Astrocyte (in vitro differentiated cells and primary cell): ENCODE data around the gene MDFIC. TPM values are rescaled to one million over a fixed set of nuclear protein-coding genes. Genes with fewer than 3 reads are reported as not detected.

ENCODE experiments used
- DNase-seq: peaks from one replicate; pipeline ENCODE4 v3.0.0-alpha.2; 2010; ENCODE audit warnings: low read depth
- FAIRE-seq: peaks from 2 replicates; lab custom pipeline; 2011; peaks lifted over from hg19 to GRCh38; lab: Jason Lieb, UNC
- H2AFZ ChIP-seq: 2 replicates; pipeline ENCODE4 v1.6.0; 2012; ENCODE audit warnings: low read depth, low read length, inconsistent platforms
- H3K27ac ChIP-seq: 2 replicates; pipeline ENCODE4 v1.5.1; 2011; ENCODE audit warnings: low read depth, low read length, inconsistent platforms
- H3K27me3 ChIP-seq: 2 replicates; pipeline ENCODE4 v1.6.0; 2011; ENCODE audit warnings: low read length, inconsistent platforms; ENCODE audit not compliant: insufficient read depth
- H3K36me3 ChIP-seq: 2 replicates; pipeline ENCODE4 v1.5.1; 2011; ENCODE audit warnings: low read length, inconsistent platforms; ENCODE audit not compliant: insufficient read depth
- H3K4me1 ChIP-seq: 2 replicates; pipeline ENCODE4 v1.5.1; 2011; ENCODE audit warnings: low read length, inconsistent platforms; ENCODE audit not compliant: insufficient read depth
- H3K4me2 ChIP-seq: 2 replicates; pipeline ENCODE4 v1.6.0; 2012; ENCODE audit warnings: low read length, inconsistent platforms
- H3K4me3 ChIP-seq: 2 replicates; pipeline ENCODE4 v1.5.1; 2011; ENCODE audit warnings: low read depth, mild to moderate bottlenecking, low read length, inconsistent platforms; ENCODE audit not compliant: insufficient read depth
- H3K79me2 ChIP-seq: 2 replicates; pipeline ENCODE4 v1.6.0; 2012; ENCODE audit warnings: mild to moderate bottlenecking, low read length, inconsistent platforms; ENCODE audit not compliant: insufficient read depth
- H3K9ac ChIP-seq: 2 replicates; pipeline ENCODE4 v1.6.0; 2012; ENCODE audit warnings: mild to moderate bottlenecking, low read length, inconsistent platforms
- H3K9me3 ChIP-seq: 2 replicates; pipeline ENCODE4 v1.5.1; 2012; ENCODE audit warnings: low read depth, mild to moderate bottlenecking, low read length, inconsistent platforms; ENCODE audit not compliant: insufficient read depth
- H4K20me1 ChIP-seq: 2 replicates; pipeline ENCODE4 v1.6.0; 2012; ENCODE audit warnings: low read length, inconsistent platforms; ENCODE audit not compliant: insufficient read depth
- H3K27ac Mint-ChIP-seq: one replicate; pipeline ENCODE4 v1.8.0; 2021; ENCODE audit warnings: mild to moderate bottlenecking, mixed read lengths; ENCODE audit not compliant: unreplicated experiment
- H3K27me3 Mint-ChIP-seq: one replicate; pipeline ENCODE4 v1.8.0; 2021; ENCODE audit warnings: low read depth, mixed read lengths; ENCODE audit not compliant: unreplicated experiment
- H3K36me3 Mint-ChIP-seq: one replicate; pipeline ENCODE4 v1.8.0; 2021; ENCODE audit warnings: low read depth, mixed read lengths; ENCODE audit not compliant: unreplicated experiment
- H3K4me1 Mint-ChIP-seq: one replicate; pipeline ENCODE4 v1.8.0; 2021; ENCODE audit warnings: low read depth, mixed read lengths; ENCODE audit not compliant: unreplicated experiment
- H3K4me3 Mint-ChIP-seq: one replicate; pipeline ENCODE4 v1.8.0; 2021; ENCODE audit warnings: mild to moderate bottlenecking, moderate library complexity, mixed read lengths; ENCODE audit not compliant: unreplicated experiment
- H3K9me3 Mint-ChIP-seq: one replicate; pipeline ENCODE4 v1.8.0; 2021; ENCODE audit warnings: mild to moderate bottlenecking, mixed read lengths; ENCODE audit not compliant: unreplicated experiment
- CTCF ChIP-seq: IDR thresholded peaks from 2 replicates; pipeline ENCODE4 v1.5.1; 2011; ENCODE audit warnings: low read depth, mild to moderate bottlenecking, inconsistent platforms, low read length, moderate library complexity; ENCODE audit not compliant: insufficient read depth
- EZH2 ChIP-seq: IDR thresholded peaks from 2 replicates; pipeline ENCODE4 v1.6.1; 2012; ENCODE audit warnings: mild to moderate bottlenecking, low read length, inconsistent platforms; ENCODE audit not compliant: insufficient read depth
- total RNA-seq: library from RNA; stranded (reverse); gene quantifications from 2 replicates; pipeline ENCODE4 v1.2.1, GENCODE V29; 2021

Gene MDFIC
- total RNA-seq, 1 donor from 2014 or later, result 20.3 TPM

GRCh38 chr7:115066050-115066449 lies 144.2 kb downstream of the MDFIC start:
- Histone ChIP-seq H3K4me2 (no peak overlapping the region), H3K4me1 (no peaks in the 10 kb centered on the region), H3K9ac (no peak overlapping the region), H3K79me2 (no peaks in the 10 kb centered on the region), H3K4me3 (no peak overlapping the region), H2AFZ (no peak overlapping the region), H3K27me3 (no peaks in the 10 kb centered on the region), H3K27ac (no peak overlapping the region), H3K9me3 (no peaks in the 10 kb centered on the region), H4K20me1 (no peaks in the 10 kb centered on the region), H3K36me3 (no peaks in the 10 kb centered on the region)
- no peak for TF ChIP-seq CTCF
- TF ChIP-seq EZH2, result no peak
- Mint-ChIP-seq H3K4me1 (no peaks in the 10 kb centered on the region), H3K4me3 (no peak overlapping the region), H3K9me3 (no peaks in the 10 kb centered on the region), H3K27me3 (no peaks in the 10 kb centered on the region), H3K36me3 (no peaks in the 10 kb centered on the region), H3K27ac (no peak overlapping the region)
- FAIRE-seq (no peak), DNase-seq (no peak)

GRCh38 chr7:115066634-115067033 lies 144.7 kb downstream of the MDFIC start:
- H3K79me2 ChIP-seq, result no peaks in the 10 kb centered on the region
- Mint-ChIP-seq H3K27me3 (no peaks in the 10 kb centered on the region), H3K27ac (no peak overlapping the region), H3K4me1 (no peaks in the 10 kb centered on the region), H3K4me3 (no peak overlapping the region), H3K36me3 (no peaks in the 10 kb centered on the region), H3K9me3 (no peaks in the 10 kb centered on the region)
- no peak for FAIRE-seq
- H3K9ac ChIP-seq, result no peak overlapping the region
- no peak for TF ChIP-seq CTCF
- TF ChIP-seq EZH2, result no peak
- H3K36me3 ChIP-seq, result no peaks in the 10 kb centered on the region
- no peak overlapping the region for H3K4me2 ChIP-seq
- no peaks in the 10 kb centered on the region for H3K27me3 ChIP-seq
- no peaks in the 10 kb centered on the region for H3K9me3 ChIP-seq
- no peaks in the 10 kb centered on the region for H3K4me1 ChIP-seq
- H2AFZ ChIP-seq, result no peak overlapping the region
- H4K20me1 ChIP-seq, result no peaks in the 10 kb centered on the region
- H3K4me3 ChIP-seq, result no peak overlapping the region
- H3K27ac ChIP-seq, result no peak overlapping the region
- DNase-seq, result no peak

- Mint-ChIP-seq H3K4me3 (no peak overlapping the region), H3K9me3 (no peaks in the 10 kb centered on the region), H3K27me3 (no peaks in the 10 kb centered on the region), H3K4me1 (no peaks in the 10 kb centered on the region), H3K36me3 (no peaks in the 10 kb centered on the region), H3K27ac (no peak overlapping the region)
- no peaks in the 10 kb centered on the region for H3K27me3 ChIP-seq
- no peak for TF ChIP-seq CTCF
- no peak for TF ChIP-seq EZH2
- H3K4me3 ChIP-seq, result no peak overlapping the region
- H3K4me1 ChIP-seq, result no peaks in the 10 kb centered on the region
- H3K4me2 ChIP-seq, result no peak overlapping the region
- no peaks in the 10 kb centered on the region for H3K79me2 ChIP-seq
- H4K20me1 ChIP-seq, result no peaks in the 10 kb centered on the region
- H3K36me3 ChIP-seq, result no peaks in the 10 kb centered on the region
- no peaks in the 10 kb centered on the region for H3K9me3 ChIP-seq
- H3K27ac ChIP-seq, result no peak overlapping the region
- no peak overlapping the region for H3K9ac ChIP-seq
- H2AFZ ChIP-seq, result no peak overlapping the region
- no peak for DNase-seq
- no peak for FAIRE-seq
Measured at GRCh38 chr7:115068220-115068619, 146.3 kb downstream of the MDFIC start.
